Fibroblast of lung (primary cell): ENCODE measurements around the gene SPPL2C. TPM values are rescaled to one million over a fixed set of nuclear protein-coding genes. Genes with fewer than 3 reads are reported as not detected.

ENCODE experiments used
- DNase-seq, 2 donors: peaks; one replicate each; pipeline versions ENCODE4 v3.0.0 to v3.0.0-alpha.2; 2010; ENCODE audit warnings: low read depth in 2 of 2
- H2AFZ ChIP-seq: 2 replicates; pipeline ENCODE4 v1.5.1; 2012; ENCODE audit warnings: low read length, control low read depth, inconsistent platforms
- H3K27ac ChIP-seq: 2 replicates; pipeline ENCODE4 v1.5.1; 2011; ENCODE audit warnings: low read length, control low read depth; ENCODE audit not compliant: insufficient read depth
- H3K27me3 ChIP-seq: 2 replicates; pipeline ENCODE4 v1.5.1; 2011; ENCODE audit warnings: mild to moderate bottlenecking, low read length; ENCODE audit not compliant: control insufficient read depth, insufficient read depth
- H3K36me3 ChIP-seq: 2 replicates; pipeline ENCODE4 v1.5.1; 2011; ENCODE audit warnings: low read length; ENCODE audit not compliant: control insufficient read depth, insufficient read depth
- H3K4me1 ChIP-seq: 2 replicates; pipeline ENCODE4 v1.5.1; 2011; ENCODE audit warnings: low read length; ENCODE audit not compliant: control insufficient read depth, insufficient read depth; ENCODE audit errors: extremely low read depth
- H3K4me2 ChIP-seq: 2 replicates; pipeline ENCODE4 v1.5.1; 2011; ENCODE audit warnings: low read length, control low read depth; ENCODE audit not compliant: insufficient read depth; ENCODE audit errors: extremely low read depth
- H3K4me3 ChIP-seq, 4 experiments: fragments of 200-600 bp in 1 of 4; sonication (generic) in 1 of 4; replicated peaks in 1 of 4; 2 replicates each; pipeline ENCODE4 v1.5.1; 2011 to 2016; ENCODE audit warnings: low read length in 4 of 4, low read depth in 3 of 4, mild to moderate bottlenecking in 3 of 4, control low read depth in 2 of 4, inconsistent platforms in 1 of 4, mixed read lengths in 1 of 4; ENCODE audit not compliant: insufficient read depth in 1 of 4; ENCODE audit errors: control extremely low read depth in 1 of 4
- H3K79me2 ChIP-seq: 2 replicates; pipeline ENCODE4 v1.5.1; 2012; ENCODE audit warnings: mild to moderate bottlenecking, low read length, inconsistent platforms; ENCODE audit not compliant: control insufficient read depth, insufficient read depth
- H3K9ac ChIP-seq: 2 replicates; pipeline ENCODE4 v1.5.1; 2011; ENCODE audit warnings: mild to moderate bottlenecking, low read length, control low read depth; ENCODE audit not compliant: insufficient read depth
- H3K9me3 ChIP-seq: 2 replicates; pipeline ENCODE4 v1.5.1; 2012; ENCODE audit warnings: low read depth, low read length; ENCODE audit not compliant: control insufficient read depth, insufficient read depth
- H4K20me1 ChIP-seq: 2 replicates; pipeline ENCODE4 v1.5.1; 2011; ENCODE audit warnings: low read length; ENCODE audit not compliant: control insufficient read depth, insufficient read depth; ENCODE audit errors: extremely low read depth
- CTCF ChIP-seq, 2 donors: IDR thresholded peaks in 1 of 2; conservative IDR thresholded peaks in 1 of 2; 1 replicate in 1 of 2; 2 replicates in 1 of 2; pipeline ENCODE4 v1.5.1; 2011 to 2012; ENCODE audit warnings: low read length in 2 of 2, control low read depth in 1 of 2, inconsistent platforms in 1 of 2, low read depth in 1 of 2, mild to moderate bottlenecking in 1 of 2
- EZH2 ChIP-seq: IDR thresholded peaks from 2 replicates; pipeline ENCODE4 v1.5.1; 2012; ENCODE audit warnings: low read length, control low read depth, mild to moderate bottlenecking; ENCODE audit errors: missing control alignments
- polyA plus RNA-seq, 2 donors: library from polyadenylated mRNA; depleted of rRNA in 1 of 2; stranded (reverse) in 1 of 2; unstranded in 1 of 2; fragments of >200 nt; gene quantifications; 2 replicates each; pipeline ENCODE4 v1.2.1, GENCODE V29; 2011 to 2012; ENCODE audit warnings: missing spikeins in 1 of 2
- total RNA-seq: library from RNA; depleted of rRNA; stranded (reverse); fragments of >200 nt; gene quantifications from 2 replicates; pipeline ENCODE4 v1.2.1, GENCODE V29; 2014

The SPPL2C gene
- total and polyA plus RNA-seq, 2 donors (not counting 1 experiment from before 2014, with no cell fraction given) = not detected

- H4K20me1 ChIP-seq = no peaks in the 10 kb centered on the region
- H3K79me2 ChIP-seq = no peaks in the 10 kb centered on the region
- TF ChIP-seq CTCF (conservative IDR thresholded peaks at IDR 0.05 in 1 of 2, IDR thresholded peaks at IDR 0.05 in 1 of 2; ENCODE audit: low read depth in 1 of 2, low read length in 2 of 2) (no peak), EZH2 (no peak)
- no peaks in the 10 kb centered on the region for H3K9me3 ChIP-seq
- H3K4me3 ChIP-seq = no peak overlapping the region
- H3K27ac ChIP-seq = no peak overlapping the region
- H3K9ac ChIP-seq = no peak overlapping the region
- DNase-seq = no peak
- no peaks in the 10 kb centered on the region for H3K27me3 ChIP-seq
- H3K4me1 ChIP-seq = no peaks in the 10 kb centered on the region
- no peaks in the 10 kb centered on the region for H3K36me3 ChIP-seq
- no peak overlapping the region for H3K4me2 ChIP-seq
- no peak overlapping the region for H2AFZ ChIP-seq
Measured at GRCh38 chr17:45808845-45809244, 35.8 kb upstream of the SPPL2C start.

- Histone ChIP-seq H3K36me3 (no peaks in the 10 kb centered on the region), H3K27ac (no peak overlapping the region), H3K27me3 (no peaks in the 10 kb centered on the region), H3K9me3 (no peaks in the 10 kb centered on the region), H3K79me2 (no peaks in the 10 kb centered on the region), H2AFZ (no peak overlapping the region), H3K9ac (no peak overlapping the region), H3K4me2 (no peak overlapping the region), H3K4me3 (no peak overlapping the region), H3K4me1 (no peaks in the 10 kb centered on the region), H4K20me1 (no peaks in the 10 kb centered on the region)
- DNase-seq = no peak
- TF ChIP-seq EZH2 (no peak), CTCF (conservative IDR thresholded peaks at IDR 0.05 in 1 of 2, IDR thresholded peaks at IDR 0.05 in 1 of 2; ENCODE audit: low read depth in 1 of 2, low read length in 2 of 2) (no peak)
Measured at GRCh38 chr17:45809499-45809898, 35.2 kb upstream of the SPPL2C start.

- DNase-seq = peak; percentile 5 to 16
- Histone ChIP-seq H3K4me3 (no peak overlapping the region), H3K36me3 (no peaks in the 10 kb centered on the region), H3K4me2 (no peak overlapping the region), H2AFZ (no peak overlapping the region), H3K9ac (no peak overlapping the region), H3K9me3 (no peaks in the 10 kb centered on the region), H4K20me1 (no peaks in the 10 kb centered on the region), H3K4me1 (no peaks in the 10 kb centered on the region), H3K79me2 (no peaks in the 10 kb centered on the region), H3K27me3 (no peaks in the 10 kb centered on the region), H3K27ac (no peak overlapping the region)
- TF ChIP-seq CTCF (conservative IDR thresholded peaks at IDR 0.05 in 1 of 2, IDR thresholded peaks at IDR 0.05 in 1 of 2; ENCODE audit: low read depth in 1 of 2, low read length in 2 of 2) = peak in 1 of 2 donors; percentile 19
- no peak for TF ChIP-seq EZH2
Measured at GRCh38 chr17:45812102-45812501, 32.6 kb upstream of the SPPL2C start.
